HL-60 (cell line): ENCODE measurements around the gene PRKD1.
A peak's percentile ranks its signal among the peaks of the same experiment; 100 is the strongest.

Experiments used
- DNase-seq, 2 experiments: peaks; one replicate each; pipeline ENCODE4 v3.0.0-alpha.2; 2010 to 2020; ENCODE audit warnings: low read depth in 1 of 2, low spot score in 1 of 2
- H3K27ac ChIP-seq: fragments of 250-450 bp; sonication (Bioruptor Pico); replicated peaks from 2 replicates; pipeline ENCODE4 v1.5.1; 2020; ENCODE audit warnings: mild to moderate bottlenecking, moderate library complexity
- H3K27me3 ChIP-seq: fragments of 250-450 bp; sonication (Bioruptor Pico); 2 replicates; pipeline ENCODE4 v1.5.1; 2021; ENCODE audit warnings: mild to moderate bottlenecking, moderate library complexity; ENCODE audit not compliant: insufficient read depth, poor library complexity, severe bottlenecking
- H3K4me3 ChIP-seq: replicated peaks from 2 replicates; pipeline ENCODE4 v1.5.1; 2011; ENCODE audit warnings: mild to moderate bottlenecking, control low read depth, low read length; ENCODE audit not compliant: insufficient read depth
- GABPA ChIP-seq: IDR thresholded peaks from 2 replicates; pipeline ENCODE4 v1.6.1; 2012; ENCODE audit warnings: low read depth
- POLR2AphosphoS5 ChIP-seq: IDR thresholded peaks from 2 replicates; pipeline ENCODE4 v1.6.1; 2012; ENCODE audit warnings: low read depth
- SPI1 ChIP-seq: IDR thresholded peaks from 2 replicates; pipeline ENCODE4 v1.6.1; 2012; ENCODE audit warnings: low read depth, mild to moderate bottlenecking, borderline replicate concordance
- TF ChIP-seq, protein P1 (sequence below): IDR thresholded peaks from 2 replicates; pipeline ENCODE4 v1.6.1; 2012; ENCODE audit warnings: low read depth; ENCODE audit not compliant: insufficient replicate concordance
- TF ChIP-seq, protein P2 (sequence below): IDR thresholded peaks from one replicate; pipeline ENCODE4 v1.5.1; 2011; ENCODE audit warnings: low read length, control low read depth, inconsistent platforms; ENCODE audit not compliant: insufficient read depth

The PRKD1 gene

DNA sequence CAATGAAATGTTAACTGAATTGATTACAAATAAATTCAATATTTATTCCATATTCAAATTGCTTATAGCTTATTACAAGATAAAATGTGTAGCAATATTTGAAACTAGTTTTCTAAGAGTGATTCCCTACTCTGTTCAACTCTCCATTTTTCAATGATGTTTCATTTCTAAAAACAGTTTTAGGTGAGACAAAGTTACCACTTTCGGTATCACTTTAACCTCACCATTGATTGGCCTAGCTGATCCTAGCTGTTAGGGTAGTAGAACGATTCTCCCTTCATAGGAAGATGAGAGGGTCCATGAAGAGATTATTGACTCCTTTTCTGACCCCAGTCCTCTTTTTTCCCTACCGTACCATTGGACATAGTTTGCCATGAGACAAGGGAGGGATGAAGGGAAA lies 373.3 kb downstream of the PRKD1 start:
- TF ChIP-seq GABPA = no peak
- TF ChIP-seq, protein P1, sequence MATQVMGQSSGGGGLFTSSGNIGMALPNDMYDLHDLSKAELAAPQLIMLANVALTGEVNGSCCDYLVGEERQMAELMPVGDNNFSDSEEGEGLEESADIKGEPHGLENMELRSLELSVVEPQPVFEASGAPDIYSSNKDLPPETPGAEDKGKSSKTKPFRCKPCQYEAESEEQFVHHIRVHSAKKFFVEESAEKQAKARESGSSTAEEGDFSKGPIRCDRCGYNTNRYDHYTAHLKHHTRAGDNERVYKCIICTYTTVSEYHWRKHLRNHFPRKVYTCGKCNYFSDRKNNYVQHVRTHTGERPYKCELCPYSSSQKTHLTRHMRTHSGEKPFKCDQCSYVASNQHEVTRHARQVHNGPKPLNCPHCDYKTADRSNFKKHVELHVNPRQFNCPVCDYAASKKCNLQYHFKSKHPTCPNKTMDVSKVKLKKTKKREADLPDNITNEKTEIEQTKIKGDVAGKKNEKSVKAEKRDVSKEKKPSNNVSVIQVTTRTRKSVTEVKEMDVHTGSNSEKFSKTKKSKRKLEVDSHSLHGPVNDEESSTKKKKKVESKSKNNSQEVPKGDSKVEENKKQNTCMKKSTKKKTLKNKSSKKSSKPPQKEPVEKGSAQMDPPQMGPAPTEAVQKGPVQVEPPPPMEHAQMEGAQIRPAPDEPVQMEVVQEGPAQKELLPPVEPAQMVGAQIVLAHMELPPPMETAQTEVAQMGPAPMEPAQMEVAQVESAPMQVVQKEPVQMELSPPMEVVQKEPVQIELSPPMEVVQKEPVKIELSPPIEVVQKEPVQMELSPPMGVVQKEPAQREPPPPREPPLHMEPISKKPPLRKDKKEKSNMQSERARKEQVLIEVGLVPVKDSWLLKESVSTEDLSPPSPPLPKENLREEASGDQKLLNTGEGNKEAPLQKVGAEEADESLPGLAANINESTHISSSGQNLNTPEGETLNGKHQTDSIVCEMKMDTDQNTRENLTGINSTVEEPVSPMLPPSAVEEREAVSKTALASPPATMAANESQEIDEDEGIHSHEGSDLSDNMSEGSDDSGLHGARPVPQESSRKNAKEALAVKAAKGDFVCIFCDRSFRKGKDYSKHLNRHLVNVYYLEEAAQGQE = no peak
- TF ChIP-seq, protein P2, sequence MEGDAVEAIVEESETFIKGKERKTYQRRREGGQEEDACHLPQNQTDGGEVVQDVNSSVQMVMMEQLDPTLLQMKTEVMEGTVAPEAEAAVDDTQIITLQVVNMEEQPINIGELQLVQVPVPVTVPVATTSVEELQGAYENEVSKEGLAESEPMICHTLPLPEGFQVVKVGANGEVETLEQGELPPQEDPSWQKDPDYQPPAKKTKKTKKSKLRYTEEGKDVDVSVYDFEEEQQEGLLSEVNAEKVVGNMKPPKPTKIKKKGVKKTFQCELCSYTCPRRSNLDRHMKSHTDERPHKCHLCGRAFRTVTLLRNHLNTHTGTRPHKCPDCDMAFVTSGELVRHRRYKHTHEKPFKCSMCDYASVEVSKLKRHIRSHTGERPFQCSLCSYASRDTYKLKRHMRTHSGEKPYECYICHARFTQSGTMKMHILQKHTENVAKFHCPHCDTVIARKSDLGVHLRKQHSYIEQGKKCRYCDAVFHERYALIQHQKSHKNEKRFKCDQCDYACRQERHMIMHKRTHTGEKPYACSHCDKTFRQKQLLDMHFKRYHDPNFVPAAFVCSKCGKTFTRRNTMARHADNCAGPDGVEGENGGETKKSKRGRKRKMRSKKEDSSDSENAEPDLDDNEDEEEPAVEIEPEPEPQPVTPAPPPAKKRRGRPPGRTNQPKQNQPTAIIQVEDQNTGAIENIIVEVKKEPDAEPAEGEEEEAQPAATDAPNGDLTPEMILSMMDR = no peak
- TF ChIP-seq POLR2AphosphoS5 = no peak
- TF ChIP-seq SPI1 = no peak
- DNase-seq = no peak
- Histone ChIP-seq H3K4me3 (no peak overlapping the region), H3K27ac (no peak overlapping the region), H3K27me3 (no peaks in the 10 kb centered on the region)

DNA sequence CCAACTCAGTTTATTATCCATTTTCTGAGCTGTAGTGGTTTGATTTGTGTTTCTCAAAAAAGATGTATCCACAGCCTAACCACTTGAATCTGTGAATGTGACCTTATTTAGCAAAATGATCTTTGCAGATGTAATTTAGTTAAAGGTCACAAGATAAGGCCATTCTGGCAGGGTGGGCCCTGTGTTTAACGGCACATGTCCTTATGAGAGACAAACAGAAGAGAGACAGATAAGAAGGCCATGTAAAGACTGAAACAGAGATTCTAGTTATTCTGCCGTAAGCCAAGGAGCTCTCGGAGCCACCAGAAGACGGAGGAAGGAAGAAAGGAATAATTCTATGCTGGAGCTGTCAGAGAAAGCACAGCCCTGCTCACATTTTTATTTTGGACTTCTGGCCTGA lies 374.2 kb downstream of the PRKD1 start:
- no peaks in the 10 kb centered on the region for H3K27me3 ChIP-seq
- no peak for DNase-seq
- TF ChIP-seq GABPA (no peak), SPI1 (no peak), POLR2AphosphoS5 (no peak)
- TF ChIP-seq, protein P1 = no peak
- TF ChIP-seq, protein P2 = no peak

DNA sequence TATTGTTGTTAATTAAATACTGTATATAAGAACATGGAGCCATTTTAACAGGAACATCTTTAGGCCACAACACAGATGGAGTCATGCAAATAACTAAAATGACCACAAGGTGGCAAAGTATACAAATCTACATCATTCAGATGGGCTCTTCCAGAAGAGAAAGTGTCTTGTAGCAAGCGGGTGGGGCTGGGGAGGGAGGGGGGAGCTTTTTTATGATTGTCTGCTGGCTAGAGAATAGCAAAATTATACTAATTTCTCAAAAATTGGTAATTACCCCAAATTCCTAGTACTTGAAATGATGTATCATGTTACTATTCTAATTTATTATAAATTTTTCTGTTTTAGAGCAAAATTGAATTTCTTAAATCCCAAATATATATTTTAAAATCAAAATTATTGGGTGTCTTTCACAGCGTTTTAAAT lies 378.7 kb downstream of the PRKD1 start:
- no peak overlapping the region for H3K4me3 ChIP-seq
- DNase-seq = peak; percentile 14 to 37
- H3K27ac ChIP-seq = no peak overlapping the region
- TF ChIP-seq, protein P2 = peak; percentile 28
- TF ChIP-seq, protein P1 = no peak
- no peaks in the 10 kb centered on the region for H3K27me3 ChIP-seq

More for the DNA sequence above, 374.2 kb downstream of the PRKD1 start:
- Histone ChIP-seq H3K27ac (no peak overlapping the region), H3K4me3 (no peak overlapping the region)
